HG03469 (cell line): ENCODE measurements around the gene PNMA8C.
"Not testable (repeated sequence)": the region's sequence is repeated elsewhere in the genome, so short reads cannot be mapped to it uniquely, and the experiment has no call there.

ENCODE experiments used
- ATAC-seq: cut with Tn5 transposase; IDR thresholded peaks from one replicate; pipeline ENCODE4 v1.9.1; 2021; ENCODE audit warnings: mild to moderate bottlenecking, moderate library complexity, moderate number of reproducible peaks; ENCODE audit not compliant: unreplicated experiment

The PNMA8C gene

GRCh38 chr19:46390866-46391265 lies 37.9 kb downstream of the PNMA8C start:
- ATAC-seq, result no peak

GRCh38 chr19:46390121-46390858 lies 38.4 kb downstream of the PNMA8C start:
- no peak for ATAC-seq

DNA sequence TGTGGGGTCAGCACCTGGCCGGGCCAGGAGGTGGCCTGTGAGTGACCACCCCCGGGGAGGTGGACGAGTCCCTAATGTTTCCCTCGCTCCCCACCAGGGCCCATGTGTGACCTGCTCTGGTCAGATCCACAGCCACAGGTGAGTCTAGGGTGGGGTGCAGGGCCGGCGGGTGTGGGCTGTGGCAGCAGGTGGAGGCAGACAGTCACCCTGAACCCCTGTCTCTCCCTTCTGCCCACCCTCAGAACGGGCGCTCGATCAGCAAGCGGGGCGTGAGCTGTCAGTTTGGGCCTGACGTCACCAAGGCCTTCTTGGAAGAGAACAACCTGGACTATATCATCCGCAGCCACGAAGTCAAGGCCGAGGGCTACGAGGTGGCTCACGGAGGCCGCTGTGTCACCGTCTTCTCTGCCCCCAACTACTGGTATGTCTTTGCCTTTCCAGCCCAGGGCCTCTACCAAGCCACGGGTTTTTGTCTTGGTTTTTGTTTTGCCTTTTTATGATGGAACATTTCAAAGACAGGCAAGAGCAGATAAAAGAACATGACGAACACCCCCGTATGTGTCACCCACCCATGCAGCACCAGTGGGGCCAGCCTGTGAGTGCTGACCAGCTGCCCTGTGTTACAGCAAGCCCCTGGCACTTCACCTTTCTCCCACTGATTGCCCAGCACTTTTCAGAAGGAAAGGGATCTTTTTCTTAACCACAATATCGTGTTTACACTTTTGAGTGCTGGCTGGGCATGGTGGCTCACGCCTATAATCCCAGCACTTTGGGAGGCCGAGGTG lies 40.2 kb downstream of the PNMA8C start:
- ATAC-seq, result no peak

DNA sequence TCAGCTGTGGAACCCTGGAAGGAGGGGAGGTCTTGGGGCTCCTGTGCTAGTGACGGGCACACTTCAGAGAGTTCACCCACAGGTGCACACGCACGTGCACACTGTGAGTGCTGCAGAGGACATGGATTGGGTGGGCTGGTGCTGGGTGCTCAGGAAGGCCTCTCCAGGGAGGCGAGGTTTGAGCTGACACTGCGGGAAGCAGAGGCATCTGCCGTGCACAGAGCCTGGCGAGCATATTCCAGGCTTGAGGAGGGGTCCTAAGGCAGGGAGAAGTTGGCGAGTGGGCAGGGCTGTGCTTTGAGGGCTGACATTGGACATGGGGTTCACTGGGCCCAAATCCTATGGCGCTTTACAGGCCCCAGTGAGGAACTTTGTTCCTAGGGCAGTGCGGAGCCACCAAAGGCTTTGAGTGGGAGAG lies 41.0 kb downstream of the PNMA8C start:
- no peak for ATAC-seq

DNA sequence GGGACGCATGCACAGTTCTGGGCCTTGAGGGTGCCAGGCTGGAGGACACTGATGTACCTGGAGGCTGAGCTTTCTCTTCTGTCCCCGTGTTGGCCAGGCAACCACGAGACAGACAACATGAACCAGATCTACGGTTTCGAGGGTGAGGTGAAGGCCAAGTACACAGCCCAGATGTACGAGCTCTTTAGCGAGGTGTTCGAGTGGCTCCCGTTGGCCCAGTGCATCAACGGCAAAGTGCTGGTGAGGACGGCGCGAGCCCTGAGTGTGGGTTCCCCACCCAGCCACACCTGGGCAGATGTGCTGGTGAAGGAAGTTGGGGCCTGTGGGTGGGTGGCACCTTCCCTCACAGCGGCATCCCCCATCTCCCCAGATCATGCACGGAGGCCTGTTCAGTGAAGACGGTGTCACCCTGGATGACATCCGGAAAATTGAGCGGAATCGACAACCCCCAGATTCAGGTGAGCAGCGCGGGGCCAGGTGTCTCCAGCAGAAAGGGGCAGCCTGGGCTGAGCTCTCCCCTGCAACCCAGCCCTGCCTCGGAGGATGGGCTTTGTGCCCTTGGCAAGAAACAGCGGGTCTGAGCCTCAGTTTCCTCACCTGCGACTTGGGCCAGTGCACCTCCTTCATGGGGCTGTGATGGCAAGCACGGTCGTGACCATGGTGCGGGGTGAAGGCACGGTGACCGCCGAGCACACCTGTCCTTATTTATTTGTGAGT lies 41.6 kb downstream of the PNMA8C start:
- ATAC-seq, result no peak

GRCh38 chr19:46386151-46386550 lies 42.6 kb downstream of the PNMA8C start:
- no peak for ATAC-seq

- no peak for ATAC-seq
Observed at GRCh38 chr19:46385636-46386035, 43.1 kb downstream of the PNMA8C start.

GRCh38 chr19:46384396-46384795 lies 44.3 kb downstream of the PNMA8C start:
- no peak for ATAC-seq

GRCh38 chr19:46383846-46384245 lies 44.9 kb downstream of the PNMA8C start:
- ATAC-seq, result no peak

- no peak for ATAC-seq
Observed at GRCh38 chr19:46383171-46383815, 45.4 kb downstream of the PNMA8C start.

- no peak for ATAC-seq
Observed at GRCh38 chr19:46381756-46382345, 46.9 kb downstream of the PNMA8C start.

DNA sequence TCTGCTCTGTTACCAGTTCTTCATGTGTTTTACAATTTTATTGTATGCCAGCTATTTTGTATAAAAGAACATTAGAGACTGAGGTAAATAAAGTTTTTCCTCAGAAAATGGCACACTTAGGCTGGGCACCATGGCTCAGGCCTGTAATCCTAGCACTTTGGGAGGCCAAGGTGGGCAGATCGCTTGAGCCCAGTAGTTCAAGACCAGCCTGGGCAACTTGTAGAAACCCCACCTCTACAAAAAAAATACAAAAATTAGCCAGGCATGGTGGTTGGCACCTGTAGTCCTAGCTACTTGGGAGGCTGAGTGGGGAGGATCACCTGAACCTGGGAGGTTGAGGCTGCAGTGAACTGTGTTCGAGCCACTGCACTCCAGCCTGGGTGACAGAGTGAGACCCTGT lies 47.4 kb downstream of the PNMA8C start:
- no peak for ATAC-seq

GRCh38 chr19:46380690-46381089 lies 48.0 kb downstream of the PNMA8C start:
- no peak for ATAC-seq

DNA sequence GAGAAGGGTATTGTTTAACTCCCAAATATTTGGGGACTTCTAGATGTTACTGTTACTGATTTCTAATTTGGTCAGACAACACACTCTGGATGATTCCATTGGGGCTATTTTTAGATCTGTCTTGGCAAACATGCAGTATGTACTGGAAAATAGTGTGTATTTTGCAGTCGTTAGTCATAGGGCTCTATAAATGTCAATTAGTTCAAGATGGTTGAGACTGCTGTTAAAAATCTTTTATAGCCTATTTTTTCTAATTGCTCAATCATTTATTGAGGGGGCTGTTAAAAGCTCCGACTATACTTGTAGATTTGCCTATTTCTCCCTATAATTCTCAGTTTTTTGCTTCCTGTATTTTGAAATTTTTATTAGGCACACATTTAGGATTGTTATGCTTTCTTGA lies 50.5 kb downstream of the PNMA8C start:
- ATAC-seq, result no peak

DNA sequence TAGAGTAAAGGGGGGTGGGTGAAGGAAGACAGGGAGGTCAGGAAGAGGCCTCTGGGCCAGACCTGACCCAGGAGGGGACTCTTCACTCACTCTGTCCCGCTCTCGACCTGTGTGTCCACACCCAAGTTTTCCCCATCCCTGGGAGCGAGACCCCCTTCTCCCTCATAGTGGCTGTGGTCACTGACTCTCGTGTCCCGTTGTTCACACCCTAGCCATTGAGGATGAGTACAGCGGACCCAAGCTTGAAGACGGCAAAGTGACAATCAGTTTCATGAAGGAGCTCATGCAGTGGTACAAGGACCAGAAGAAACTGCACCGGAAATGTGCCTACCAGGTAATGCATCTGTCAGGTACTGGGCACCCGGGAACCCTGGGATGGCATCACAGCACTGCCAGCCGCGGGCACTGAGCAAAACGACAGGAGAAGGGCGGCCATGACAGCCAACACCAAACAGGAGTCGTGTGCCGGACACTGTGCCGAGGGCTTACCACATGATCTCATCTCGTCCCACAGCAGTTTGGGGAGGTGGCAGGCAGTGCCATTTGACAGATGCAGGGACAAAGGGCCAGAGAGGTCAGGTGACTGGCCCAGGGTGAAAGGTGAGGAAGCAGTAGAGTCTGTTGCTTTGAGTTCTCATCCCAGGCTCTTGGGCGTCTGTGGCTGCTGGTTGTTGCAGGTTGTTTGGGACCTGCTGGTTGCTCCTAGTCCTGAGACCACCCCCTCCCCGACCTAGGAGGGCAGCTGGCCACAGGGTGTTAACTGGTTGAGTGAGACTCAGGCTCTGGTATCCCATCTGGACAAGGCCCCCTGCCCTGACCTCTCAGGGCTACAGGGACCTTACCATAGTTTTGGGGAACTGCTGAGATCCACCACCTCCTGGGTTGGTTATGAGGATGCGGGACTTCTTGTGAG lies 52.2 kb downstream of the PNMA8C start:
- ATAC-seq, result no peak

- ATAC-seq, result not testable (repeated sequence)
Observed at GRCh38 chr19:46375476-46376067, 53.2 kb downstream of the PNMA8C start.
